ENCODE measurements around the gene ZNF273.

GRCh38 chr7:64905133-64905532 lies 2.1 kb downstream of the ZNF273 start:
- no peak for TF ChIP-seq CTCF (IDR thresholded peaks at IDR 0.05)
- peak in 1 of 2 donors; percentile 19 for TF ChIP-seq POLR2A (IDR thresholded peaks at IDR 0.05)

Data from thyroid gland (tissue), 4 donors.